Activated CD4-positive, alpha-beta T cell treated with anti-CD3 and anti-CD28 coated beads for 4 hours (primary cell): ENCODE measurements around the gene ZNF79.
A peak's percentile ranks its signal among the peaks of the same experiment; 100 is the strongest.

ENCODE experiments used
- DNase-seq, 2 donors: peaks; one replicate each; pipeline ENCODE4 v3.0.0-alpha.2; 2020

ZNF79 gene

DNA sequence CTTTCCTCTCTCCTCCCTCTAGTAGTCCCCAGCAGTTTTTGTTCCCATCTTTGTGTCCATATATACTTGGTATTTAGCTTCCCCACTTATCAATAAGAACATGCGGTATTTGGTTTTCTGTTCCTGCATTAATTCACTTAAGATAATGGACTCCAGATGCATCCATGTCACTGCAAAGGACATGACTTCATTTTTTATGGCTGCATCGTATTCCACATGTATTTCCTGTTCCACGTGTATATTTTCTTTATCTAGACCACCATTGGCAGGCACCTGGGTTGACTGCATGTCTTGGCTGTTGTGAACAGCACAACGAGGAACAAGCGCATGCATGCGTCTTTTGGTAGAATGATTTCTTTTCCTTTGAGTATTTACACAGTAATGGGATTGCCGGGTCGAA is 6.2 kb downstream of the ZNF79 start:
- no peak for DNase-seq

DNA sequence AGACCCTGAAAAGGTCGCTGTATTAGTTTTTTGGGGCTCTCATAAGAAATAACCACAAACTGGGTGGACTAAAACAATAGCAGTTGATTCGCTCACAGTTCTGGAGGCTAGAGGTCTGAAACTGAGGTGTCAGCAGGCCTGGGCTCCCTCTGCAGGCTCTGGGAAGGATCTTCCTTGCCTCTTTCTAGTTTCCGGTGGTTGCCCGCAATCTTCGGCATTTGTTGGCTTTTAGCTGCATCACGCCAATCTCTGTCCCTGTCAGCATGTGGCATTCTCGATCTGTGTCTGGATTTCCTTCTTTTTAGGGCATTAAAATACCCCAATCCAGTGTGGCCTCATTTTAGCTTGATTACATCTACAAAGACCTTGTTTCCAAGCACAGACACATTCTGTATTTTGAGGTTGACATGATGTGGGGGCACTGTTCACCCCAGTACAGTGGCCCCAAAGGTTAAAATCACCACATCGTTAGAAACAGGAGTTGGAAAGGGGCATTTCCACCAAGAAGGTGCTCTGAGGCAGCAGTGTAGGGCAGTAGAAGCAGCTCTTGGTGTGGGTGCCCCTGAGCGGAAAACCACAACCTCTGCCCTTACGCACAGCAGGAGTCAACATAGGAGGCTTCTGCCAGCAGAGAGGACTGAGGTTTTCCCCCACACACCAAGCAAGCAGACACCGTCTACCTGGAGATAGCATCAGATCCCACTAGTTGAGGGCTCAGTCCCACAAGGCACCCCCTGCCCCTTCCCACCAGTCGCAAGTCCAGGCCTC is 13.5 kb downstream of the ZNF79 start:
- no peak for DNase-seq

DNA sequence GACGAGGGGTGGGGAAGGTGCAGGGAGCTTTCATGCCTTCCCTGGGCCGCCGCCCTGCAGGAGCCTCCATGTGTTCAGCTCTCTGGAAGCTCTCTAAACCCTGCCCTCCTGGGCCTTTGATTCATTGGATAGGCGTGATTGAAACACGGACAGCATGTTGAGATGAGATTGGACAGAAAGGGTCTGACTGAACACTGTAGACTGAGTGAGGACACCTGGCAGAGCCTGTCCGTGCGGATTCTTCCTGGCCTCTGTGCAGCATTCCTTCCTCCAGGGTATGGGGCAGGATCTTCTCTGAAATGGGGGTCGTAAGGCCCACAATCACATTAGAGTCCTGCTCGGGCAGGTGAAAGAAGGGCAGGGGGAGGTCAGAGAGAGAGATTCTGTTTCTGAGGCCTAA is 14.2 kb downstream of the ZNF79 start:
- DNase-seq, result no peak

DNA sequence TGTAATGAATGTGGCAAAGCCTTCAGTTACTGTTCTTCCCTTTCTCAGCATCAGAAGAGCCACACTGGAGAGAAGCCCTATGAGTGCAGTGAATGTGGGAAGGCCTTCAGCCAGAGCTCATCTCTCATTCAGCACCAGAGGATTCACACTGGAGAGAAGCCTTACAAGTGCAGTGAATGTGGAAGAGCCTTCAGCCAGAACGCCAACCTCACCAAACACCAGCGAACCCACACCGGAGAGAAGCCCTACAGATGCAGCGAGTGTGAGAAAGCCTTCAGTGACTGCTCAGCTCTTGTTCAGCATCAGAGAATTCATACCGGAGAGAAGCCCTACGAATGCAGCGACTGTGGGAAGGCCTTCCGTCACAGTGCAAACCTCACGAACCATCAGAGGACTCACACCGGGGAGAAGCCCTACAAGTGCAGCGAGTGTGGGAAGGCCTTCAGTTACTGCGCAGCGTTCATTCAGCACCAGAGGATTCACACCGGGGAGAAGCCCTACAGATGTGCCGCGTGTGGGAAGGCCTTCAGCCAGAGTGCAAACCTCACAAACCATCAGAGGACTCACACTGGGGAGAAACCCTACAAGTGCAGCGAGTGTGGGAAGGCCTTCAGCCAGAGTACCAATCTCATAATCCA is 20.2 kb downstream of the ZNF79 start:
- no peak for DNase-seq

DNA sequence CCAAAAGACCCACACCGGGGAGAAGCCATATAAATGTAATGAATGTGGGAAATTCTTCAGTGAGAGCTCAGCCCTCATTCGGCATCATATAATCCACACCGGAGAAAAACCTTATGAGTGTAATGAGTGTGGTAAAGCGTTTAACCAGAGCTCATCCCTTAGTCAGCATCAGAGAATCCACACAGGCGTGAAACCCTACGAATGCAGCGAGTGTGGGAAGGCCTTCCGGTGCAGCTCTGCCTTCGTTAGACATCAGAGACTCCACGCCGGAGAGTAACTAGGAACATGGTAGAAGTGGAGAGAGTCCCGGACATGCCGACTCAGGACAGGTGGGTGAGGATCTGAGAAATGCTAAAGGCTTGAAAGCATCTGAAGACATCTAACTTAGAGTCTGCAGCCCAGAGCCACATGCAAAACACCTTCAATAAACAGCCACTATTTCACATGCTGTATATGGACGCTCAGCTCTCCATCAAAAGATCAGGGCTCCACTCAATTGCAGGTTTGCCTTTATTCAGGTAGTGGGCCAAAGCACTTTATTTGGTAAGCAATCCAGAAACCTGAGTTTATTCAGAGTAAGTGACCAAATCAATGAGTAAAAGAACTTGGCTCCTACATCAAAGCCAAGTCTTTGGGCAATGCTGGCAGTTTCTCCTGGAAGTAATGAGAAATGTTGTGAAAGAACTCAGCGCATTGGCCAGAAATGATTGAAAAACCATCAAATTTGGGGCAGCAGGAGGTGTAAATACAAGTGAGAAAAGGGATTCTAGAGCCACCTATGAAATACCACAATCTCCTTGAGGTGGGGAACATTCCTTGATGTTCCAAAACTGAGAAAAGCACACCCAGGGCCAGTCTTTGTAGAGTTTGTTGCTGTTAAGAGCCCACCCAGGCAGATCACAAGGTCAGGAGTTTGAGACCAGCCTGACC is 21.0 kb downstream of the ZNF79 start:
- DNase-seq, result no peak

DNA sequence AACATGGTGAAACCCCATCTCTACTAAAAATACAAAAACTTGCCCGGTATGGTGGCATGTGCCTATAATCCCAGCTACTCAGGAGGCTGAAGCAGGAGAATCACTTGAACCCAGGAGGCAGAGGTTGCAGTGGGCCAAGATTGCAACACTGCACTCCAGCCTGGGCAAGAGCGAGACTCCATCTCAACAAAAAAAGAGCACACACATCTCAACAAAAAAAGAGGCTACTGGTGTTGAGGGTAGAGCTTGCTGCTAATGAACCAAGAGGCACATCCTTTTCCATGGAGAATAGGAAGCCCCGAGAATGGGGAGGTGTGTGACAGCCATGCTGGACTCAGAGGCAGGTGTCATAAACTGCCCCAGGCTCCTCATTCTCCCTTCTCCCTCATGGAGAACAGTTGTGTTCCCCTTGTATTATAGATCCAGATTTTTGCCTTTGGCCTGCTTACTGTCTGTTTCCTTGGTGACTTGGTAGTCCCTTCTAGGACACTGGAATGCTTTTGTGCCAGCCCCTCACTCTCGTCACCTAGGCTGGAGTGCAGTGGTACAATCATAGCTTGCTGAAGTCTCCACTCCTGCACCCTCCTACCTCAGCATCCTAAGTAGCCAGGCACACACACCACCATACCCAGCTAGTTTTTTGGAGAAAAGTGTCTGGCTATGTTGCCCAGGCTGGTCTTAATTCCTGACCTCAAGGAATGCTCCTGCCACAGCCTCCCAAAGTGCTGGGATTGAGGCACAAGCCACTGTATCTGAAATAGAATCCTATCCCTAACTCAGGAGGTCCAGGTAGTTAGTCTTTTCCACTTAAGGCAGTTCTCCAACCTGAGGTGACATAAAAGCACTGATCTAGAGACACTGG is 21.9 kb downstream of the ZNF79 start:
- DNase-seq, result no peak

DNA sequence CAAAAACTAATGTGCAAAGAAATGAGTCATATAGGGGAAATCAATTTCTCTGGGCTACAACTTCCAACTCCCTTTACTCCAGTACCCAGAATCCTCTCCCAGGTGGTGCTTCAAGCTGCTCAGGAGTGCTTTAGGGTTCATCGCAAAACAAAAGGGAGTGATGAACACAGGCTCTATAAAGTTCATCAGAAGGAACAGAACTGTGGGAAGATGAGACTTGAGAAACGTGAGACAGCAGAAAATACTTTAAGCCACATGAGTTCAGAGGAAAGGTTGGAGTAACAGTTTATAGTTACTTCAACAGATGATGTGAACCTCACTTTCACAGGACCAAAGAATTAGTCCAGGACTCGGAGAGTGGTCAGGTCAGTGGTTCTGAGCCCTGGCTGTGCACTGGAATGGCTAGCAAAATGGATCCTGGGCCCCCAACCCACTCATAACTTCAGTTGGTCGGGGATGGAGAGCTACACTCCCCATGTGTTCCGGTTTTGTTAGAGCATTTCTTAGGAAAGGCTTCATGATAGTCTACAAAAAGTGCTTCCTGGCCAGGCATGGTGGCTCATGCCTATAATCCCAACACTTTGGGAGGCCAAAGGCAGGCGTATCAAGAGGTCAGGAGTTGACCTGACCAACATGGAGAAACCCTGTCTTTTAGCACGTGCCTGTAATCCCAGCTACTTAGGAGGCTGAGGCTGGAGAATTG is 22.7 kb downstream of the ZNF79 start:
- no peak for DNase-seq

DNA sequence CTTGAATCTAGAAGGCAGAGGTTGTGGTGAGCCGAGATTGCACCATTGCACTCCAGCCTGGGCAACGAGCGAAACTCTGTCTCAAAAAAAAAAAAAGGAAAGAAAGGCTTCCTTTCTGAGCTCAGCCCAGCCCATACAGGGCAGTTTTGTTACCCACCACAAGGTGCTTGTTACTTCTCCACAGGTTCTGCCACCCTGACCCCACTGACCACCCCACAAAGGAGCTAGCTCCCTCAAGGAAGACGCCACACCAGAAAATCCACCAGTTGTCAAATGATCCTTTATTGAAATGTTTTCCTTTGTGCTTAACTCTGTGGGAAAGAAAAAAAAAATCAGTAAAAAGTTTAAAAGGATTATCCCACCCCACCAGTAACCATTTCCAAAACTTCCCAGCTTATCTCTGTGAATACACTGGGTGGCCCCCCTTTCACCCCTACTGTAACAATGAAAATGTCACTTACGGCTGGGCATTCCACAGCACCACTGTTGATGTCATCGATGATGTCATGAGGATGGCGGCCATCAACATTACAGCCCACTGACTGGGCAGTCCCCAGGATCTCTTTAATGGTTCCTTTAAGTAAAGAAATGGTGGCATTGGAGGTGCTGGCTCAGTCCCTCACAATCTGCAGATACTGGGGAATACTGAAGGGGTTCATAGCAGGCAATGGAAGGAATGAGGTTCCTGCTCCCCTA is 23.4 kb downstream of the ZNF79 start:
- no peak for DNase-seq

DNA sequence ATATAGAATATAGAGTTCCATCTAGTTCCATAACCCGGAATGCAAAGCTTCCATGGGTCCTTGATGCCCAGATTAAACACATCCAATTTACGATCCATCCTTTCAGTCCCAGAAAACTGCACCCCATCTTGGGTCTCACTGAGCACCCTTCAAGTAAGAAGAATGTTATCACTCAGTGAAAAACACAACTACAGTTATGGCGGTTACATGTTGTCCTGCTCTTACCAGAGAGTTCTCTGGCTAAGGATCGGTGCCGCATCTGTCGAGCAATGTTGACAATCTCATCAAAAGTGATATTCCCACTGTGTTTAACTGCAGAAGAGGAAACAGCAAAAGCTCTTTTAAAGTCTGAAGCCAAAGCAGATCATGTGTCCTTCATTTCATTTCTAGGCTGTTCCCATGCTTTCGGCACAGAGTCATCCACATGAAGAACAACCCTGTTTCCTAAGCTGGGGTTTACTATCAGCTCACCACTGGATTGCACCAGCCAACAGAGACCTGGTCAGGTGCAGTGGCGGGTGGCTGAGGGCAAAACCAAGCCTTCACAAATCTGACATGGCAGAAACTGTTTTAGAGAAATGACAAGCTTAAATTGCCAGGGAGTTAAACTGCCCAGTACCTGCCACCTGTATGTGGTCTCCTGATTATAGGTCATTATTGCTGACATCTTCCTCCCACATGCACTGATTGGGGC is 24.1 kb downstream of the ZNF79 start:
- no peak for DNase-seq

DNA sequence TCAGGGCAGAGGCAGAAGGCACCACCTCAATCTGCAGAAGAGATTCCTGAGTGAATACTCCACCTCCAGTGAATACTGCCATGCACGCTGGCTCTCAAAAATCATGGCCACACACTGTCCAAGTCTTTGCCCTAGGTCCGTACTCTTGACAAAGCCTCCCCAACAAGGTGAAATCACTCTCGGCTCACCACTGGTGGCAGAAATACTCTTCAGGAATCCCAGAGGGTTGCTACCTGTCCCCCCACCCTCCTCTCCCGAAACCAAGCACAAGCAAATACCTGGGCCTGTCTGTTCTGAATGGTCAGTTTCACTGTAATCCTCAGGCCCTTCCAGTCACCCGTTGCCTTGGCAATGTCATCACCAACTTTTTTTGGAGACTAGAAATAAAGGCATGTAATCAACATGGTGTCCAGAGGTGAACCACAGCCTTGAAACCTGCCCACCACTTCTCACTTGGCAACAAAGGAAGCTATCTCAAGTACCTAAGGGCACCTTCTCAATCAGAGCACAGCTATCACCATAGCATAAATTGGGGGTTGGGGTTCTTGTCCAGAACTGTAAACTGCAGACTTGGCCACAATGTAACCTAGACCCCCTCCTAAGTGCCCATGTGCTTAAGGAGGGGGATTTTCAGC is 25.3 kb downstream of the ZNF79 start:
- DNase-seq, result no peak

DNA sequence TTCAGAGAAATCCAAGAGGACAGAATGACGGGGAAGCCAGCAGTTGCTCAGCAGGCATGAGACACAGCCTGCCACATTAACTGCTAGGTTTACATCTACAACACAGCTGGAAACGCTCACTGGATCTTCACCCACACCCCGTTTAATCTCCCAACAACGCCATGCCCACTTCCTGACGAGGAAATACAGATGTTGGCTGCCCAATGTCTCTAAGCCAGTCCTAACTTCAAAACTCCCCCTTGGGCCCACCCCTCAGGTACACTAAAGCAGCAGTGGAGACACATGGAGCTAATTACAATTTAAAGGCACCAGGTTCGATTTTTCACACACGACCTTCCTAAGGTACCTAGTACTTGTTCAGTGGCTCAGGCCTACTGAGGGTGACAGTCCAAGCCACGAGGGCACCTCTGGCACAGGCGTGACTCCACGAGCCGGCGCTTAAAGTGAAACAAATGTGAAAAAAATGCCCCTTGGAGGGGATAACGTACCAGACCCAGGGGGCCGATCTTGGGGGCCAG is 26.1 kb downstream of the ZNF79 start:
- DNase-seq, result peak in 1 of 2 donors; percentile 20

DNA sequence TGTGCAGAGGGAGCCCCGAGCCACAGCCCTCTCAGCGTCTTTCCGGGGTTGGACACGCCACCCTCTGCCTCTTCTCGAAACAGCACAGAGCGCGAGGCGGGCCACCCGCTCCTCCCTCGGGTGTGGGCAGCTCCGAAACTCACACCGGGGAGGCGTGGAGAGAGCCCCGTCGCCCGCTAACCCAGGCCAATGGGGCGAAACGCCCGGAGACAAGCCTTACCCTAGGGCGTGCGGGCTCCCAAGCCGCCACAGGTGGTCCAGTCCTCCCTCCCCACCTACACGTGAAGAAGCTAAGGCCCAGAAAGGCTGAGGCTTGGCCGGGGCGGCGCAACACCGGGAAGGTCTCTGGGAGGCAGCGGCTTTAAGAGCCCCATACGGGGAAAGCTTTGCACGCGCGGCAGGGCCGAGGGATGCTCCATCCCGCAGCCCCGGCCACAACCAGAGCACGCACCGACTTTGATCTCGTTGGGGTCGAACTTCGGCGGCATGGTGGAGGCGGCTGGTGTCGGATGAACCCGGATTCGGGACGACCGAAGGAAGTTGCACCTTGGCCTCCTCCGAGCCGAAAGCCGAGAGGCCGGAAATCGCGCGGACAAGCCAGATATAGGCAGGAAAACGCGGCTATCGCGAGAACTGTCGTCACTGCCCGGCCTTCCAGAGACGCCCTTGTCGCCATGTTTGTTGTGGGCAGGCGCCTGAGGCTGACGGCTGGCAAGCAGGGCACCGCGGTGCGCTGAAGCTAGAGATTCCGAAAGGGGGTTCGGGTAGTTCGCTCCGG is 26.8 kb downstream of the ZNF79 start, which contains the start of the genes LRSAM1 and RPL12:
Gene LRSAM1, plus strand, starts transcription at position 681 of the 778 bp plus-strand sequence. CDS start 3,018 bp downstream, outside the sequence.
Gene RPL12, minus strand, starts transcription at position 577 of the 778 bp plus-strand sequence. Its CDS starts 89 bp downstream, at position 488.
- DNase-seq, result peak; percentile 98 to 99

DNA sequence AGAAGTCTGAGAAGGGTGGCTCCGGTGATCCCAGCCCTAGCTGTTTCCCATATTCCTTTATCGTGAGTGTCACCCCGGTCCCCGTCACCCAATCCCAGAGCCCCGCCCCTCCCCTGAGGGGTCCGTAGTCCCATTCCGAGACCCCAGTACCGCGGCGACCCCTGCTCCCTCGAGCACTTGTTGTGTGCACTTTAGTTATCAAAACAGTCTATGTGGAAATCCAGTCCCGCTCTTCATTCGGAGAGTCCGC is 27.4 kb downstream of the ZNF79 start:
- no peak for DNase-seq

DNA sequence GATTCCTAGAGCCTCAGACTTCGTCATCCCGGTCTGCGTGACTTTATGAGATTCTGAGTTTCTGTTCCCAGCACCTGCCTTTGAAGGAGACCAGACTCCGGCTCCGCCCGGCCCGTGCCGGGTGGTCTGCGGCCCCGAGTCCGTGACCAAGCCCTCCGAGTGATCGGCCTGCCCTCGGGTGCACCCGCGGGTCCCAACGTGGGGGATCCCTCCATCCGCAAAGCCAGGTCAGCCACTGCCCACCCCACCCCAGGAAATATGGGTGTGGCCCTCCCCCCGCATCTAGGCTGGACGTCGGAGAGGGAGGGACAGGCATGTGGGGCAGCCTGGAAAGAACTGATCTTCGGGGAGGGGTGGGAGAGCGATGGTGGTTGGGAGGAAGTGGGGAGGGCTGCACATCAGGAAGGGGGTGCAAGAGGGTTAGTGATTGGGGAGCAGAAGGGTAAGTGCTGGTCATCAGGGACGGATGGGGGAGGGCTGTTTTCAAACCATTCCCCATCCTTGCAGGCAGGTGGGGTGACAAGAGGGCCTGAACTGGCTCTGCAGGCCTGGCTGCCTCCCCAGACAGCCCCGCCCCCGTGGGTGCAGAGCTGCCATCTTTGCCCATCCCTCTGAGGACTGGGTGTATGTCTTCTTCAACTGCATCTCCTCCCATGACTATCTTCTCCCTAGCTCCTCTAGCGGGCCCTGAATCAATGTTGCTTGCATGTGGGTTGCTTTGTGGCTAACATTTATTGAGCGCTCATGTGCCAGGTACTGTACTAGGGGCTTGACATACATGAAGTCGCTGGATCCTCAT is 27.9 kb downstream of the ZNF79 start:
- DNase-seq, result peak; percentile 38 to 40

DNA sequence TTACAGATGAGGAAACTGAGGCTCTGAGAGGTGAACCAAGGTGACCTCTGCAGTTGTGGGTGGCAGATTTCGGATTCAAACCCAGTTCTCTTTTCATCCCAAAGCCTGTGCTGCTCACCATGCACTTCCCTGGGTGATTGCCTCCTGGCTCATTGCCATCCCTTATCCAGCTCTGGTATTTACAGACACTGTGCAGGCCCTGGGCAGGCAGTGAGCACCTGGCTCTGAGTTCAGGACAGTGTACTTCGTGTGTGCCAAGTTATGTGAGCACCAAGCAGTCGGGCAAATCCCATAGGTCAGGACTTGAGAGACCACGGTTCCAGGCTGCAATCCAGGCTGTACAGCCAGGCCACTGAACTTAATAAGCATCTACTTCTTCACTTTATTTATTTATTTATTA is 28.5 kb downstream of the ZNF79 start:
- DNase-seq, result no peak

DNA sequence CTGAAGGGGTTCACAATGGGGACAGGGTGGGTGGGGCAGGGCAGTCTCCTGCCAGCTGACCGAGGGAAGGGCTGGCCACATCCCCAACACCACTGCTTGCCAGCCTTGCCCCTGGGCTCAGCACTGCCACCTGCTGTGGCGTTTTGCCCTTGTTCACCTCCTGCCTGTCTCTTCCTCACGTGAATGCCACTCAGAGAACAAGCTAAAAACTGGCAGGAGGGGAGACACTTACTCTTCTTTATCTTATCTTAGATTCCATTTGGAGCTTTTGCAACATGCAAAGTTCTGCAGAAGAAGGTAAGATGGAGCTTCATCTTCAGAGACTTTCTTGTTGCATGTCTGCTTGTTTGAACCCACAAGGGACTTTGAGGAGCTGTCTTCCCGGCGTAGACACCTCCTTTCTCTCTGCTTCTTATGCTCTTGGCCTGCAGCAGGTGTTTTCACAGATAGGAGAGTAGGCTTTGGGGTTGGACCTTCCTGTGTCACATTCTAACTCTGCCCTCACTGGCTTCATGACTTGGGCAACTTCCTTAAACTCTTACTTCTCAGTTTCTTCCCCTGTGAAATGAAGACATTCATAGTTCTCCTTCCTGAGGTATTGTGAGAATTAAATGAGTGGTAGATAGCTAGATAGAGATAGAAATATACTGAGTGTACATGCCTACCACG is 31.3 kb downstream of the ZNF79 start:
- DNase-seq, result peak in 1 of 2 donors; percentile 27

DNA sequence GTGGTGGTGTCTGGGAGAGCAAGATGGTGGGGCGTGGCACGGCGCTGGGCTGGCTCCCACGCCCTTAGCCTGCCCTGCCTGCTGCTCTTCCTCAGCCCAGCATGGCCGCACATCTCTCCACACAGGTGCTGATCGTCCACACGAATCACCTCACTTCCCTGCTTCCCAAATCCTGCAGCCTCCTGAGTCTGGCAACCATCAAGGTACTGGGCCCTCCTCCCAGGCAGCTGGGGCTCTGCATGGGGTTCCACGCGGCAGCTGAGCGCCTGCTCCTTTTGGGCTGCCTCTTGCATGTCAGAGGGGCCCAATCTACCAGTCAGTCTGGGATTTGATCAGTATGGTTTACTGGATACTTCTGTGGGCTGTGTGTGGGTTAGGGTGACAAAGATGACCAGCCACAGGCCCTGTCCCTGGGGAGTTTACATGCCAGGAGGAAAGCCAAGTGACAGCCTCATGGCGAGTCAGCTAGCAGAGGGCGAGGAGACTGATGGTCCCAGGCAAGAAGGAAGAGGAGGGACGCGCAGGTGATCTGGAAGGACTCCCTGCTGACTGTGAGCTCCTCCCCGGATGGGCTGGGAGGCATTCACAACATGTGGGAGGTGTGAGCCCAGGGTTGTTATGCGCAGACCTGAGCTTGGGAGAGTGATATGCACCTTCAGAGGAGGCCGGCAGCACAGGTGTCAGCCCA is 33.2 kb downstream of the ZNF79 start:
- DNase-seq, result no peak
